H9 (cell line): Measurements from ENCODE around the gene ALG9. TPM values are rescaled to one million over a fixed set of nuclear protein-coding genes. Genes with fewer than 3 reads are reported as not detected.

Source experiments
- DNase-seq: peaks from one replicate; pipeline ENCODE4 v3.0.0-alpha.2; 2017
- H2AFZ ChIP-seq: one replicate; pipeline ENCODE4 v1.6.1; 2013; ENCODE audit warnings: mild to moderate bottlenecking, low read length, control low read depth, moderate library complexity
- H2AK5ac ChIP-seq: 2 replicates; pipeline ENCODE4 v1.6.1; 2013; ENCODE audit warnings: low read length, control low read depth, mixed read lengths; ENCODE audit not compliant: insufficient read length
- H2BK120ac ChIP-seq: one replicate; pipeline ENCODE4 v1.6.1; 2013; ENCODE audit warnings: low read depth, mild to moderate bottlenecking, low read length, control low read depth, inconsistent platforms; ENCODE audit not compliant: poor library complexity, severe bottlenecking
- H2BK12ac ChIP-seq: 2 replicates; pipeline ENCODE4 v1.6.1; 2013; ENCODE audit warnings: low read length, control low read depth, mixed read lengths, low read depth; ENCODE audit not compliant: insufficient read length
- H2BK15ac ChIP-seq: 2 replicates; pipeline ENCODE4 v1.6.1; 2013; ENCODE audit warnings: low read depth, low read length, control low read depth
- H2BK20ac ChIP-seq: one replicate; pipeline ENCODE4 v1.6.1; 2013; ENCODE audit warnings: low read depth, mild to moderate bottlenecking, low read length, control low read depth, inconsistent platforms; ENCODE audit not compliant: poor library complexity, severe bottlenecking
- H2BK5ac ChIP-seq: 2 replicates; pipeline ENCODE4 v1.6.1; 2013; ENCODE audit warnings: low read length, control low read depth, mixed read lengths; ENCODE audit not compliant: insufficient read length
- H3K14ac ChIP-seq: 2 replicates; pipeline ENCODE4 v1.6.1; 2013; ENCODE audit warnings: low read length, control low read depth; ENCODE audit not compliant: insufficient read depth
- H3K18ac ChIP-seq: 2 replicates; pipeline ENCODE4 v1.6.1; 2013; ENCODE audit warnings: low read depth, mild to moderate bottlenecking, mixed read lengths, low read length, control low read depth; ENCODE audit not compliant: insufficient read length
- H3K23ac ChIP-seq: 2 replicates; pipeline ENCODE4 v1.6.1; 2013; ENCODE audit warnings: low read length, control low read depth, mixed read lengths, low read depth; ENCODE audit not compliant: insufficient read length
- H3K23me2 ChIP-seq: 2 replicates; pipeline ENCODE4 v1.6.1; 2013; ENCODE audit warnings: low read depth, mild to moderate bottlenecking, mixed read lengths, low read length, control low read depth; ENCODE audit not compliant: insufficient read length, poor library complexity, severe bottlenecking
- H3K27ac ChIP-seq: 2 replicates; pipeline ENCODE4 v1.5.1; 2013; ENCODE audit warnings: low read length, control low read depth, mixed read lengths, low read depth; ENCODE audit not compliant: insufficient read length
- H3K27me3 ChIP-seq: 2 replicates; pipeline ENCODE4 v1.6.1; 2013; ENCODE audit warnings: low read length, control low read depth, inconsistent platforms; ENCODE audit not compliant: insufficient read depth
- H3K4ac ChIP-seq: 2 replicates; pipeline ENCODE4 v1.6.1; 2013; ENCODE audit warnings: low read depth, mild to moderate bottlenecking, control low read depth, inconsistent platforms, low read length, moderate library complexity
- H3K4me1 ChIP-seq: 2 replicates; pipeline ENCODE4 v1.6.1; 2013; ENCODE audit warnings: low read length, control low read depth, inconsistent platforms; ENCODE audit not compliant: insufficient read depth
- H3K4me2 ChIP-seq: 2 replicates; pipeline ENCODE4 v1.6.1; 2013; ENCODE audit warnings: low read length, control low read depth, mixed read lengths; ENCODE audit not compliant: insufficient read length, insufficient read depth
- H3K56ac ChIP-seq: 2 replicates; pipeline ENCODE4 v1.6.1; 2013; ENCODE audit warnings: low read depth, mild to moderate bottlenecking, mixed read lengths, low read length, control low read depth; ENCODE audit not compliant: insufficient read length
- H3K79me1 ChIP-seq: 2 replicates; pipeline ENCODE4 v1.6.1; 2013; ENCODE audit warnings: low read depth, mild to moderate bottlenecking, moderate library complexity, low read length, control low read depth, inconsistent platforms; ENCODE audit not compliant: insufficient read depth, poor library complexity, severe bottlenecking
- H3K79me2 ChIP-seq: 2 replicates; pipeline ENCODE4 v1.6.1; 2013; ENCODE audit warnings: low read length, control low read depth, inconsistent platforms; ENCODE audit not compliant: insufficient read depth
- H3K9ac ChIP-seq: 2 replicates; pipeline ENCODE4 v1.6.1; 2013; ENCODE audit warnings: low read length, control low read depth, mixed read lengths; ENCODE audit not compliant: insufficient read length; ENCODE audit errors: extremely low read depth
- H3K9me3 ChIP-seq: one replicate; pipeline ENCODE4 v1.6.1; 2013; ENCODE audit warnings: low read depth, low read length, inconsistent platforms; ENCODE audit not compliant: control insufficient read depth
- H3T11ph ChIP-seq: one replicate; pipeline ENCODE4 v1.6.1; 2013; ENCODE audit warnings: mild to moderate bottlenecking, low read length, control low read depth, inconsistent platforms
- H4K20me1 ChIP-seq: one replicate; pipeline ENCODE4 v1.6.1; 2013; ENCODE audit not compliant: control insufficient read depth, insufficient read length, insufficient read depth
- H4K5ac ChIP-seq: 2 replicates; pipeline ENCODE4 v1.6.1; 2013; ENCODE audit warnings: low read depth, mild to moderate bottlenecking, mixed read lengths, low read length, control low read depth; ENCODE audit not compliant: insufficient read length
- H4K8ac ChIP-seq: replicated peaks from 2 replicates; pipeline ENCODE4 v1.6.1; 2013; ENCODE audit warnings: low read length, control low read depth, mixed read lengths, low read depth; ENCODE audit not compliant: insufficient read length
- H4K91ac ChIP-seq: 2 replicates; pipeline ENCODE4 v1.6.1; 2013; ENCODE audit warnings: low read depth, mild to moderate bottlenecking, moderate library complexity, mixed read lengths, low read length, control low read depth; ENCODE audit not compliant: insufficient read length
- H3K27ac Mint-ChIP-seq, 3 experiments: 2 replicates in 2 of 3; 3 replicates in 1 of 3; pipeline ENCODE4 v1.8.0; 2020 to 2021; ENCODE audit warnings: mixed read lengths in 3 of 3, mild to moderate bottlenecking in 1 of 3, moderate library complexity in 1 of 3
- H3K27me3 Mint-ChIP-seq: 2 replicates; pipeline ENCODE4 v1.8.0; 2021; ENCODE audit warnings: low read depth, mild to moderate bottlenecking, moderate library complexity, mixed read lengths
- H3K36me3 Mint-ChIP-seq, 3 experiments: 2 replicates in 2 of 3; 3 replicates in 1 of 3; pipeline ENCODE4 v1.8.0; 2020 to 2021; ENCODE audit warnings: low read depth in 3 of 3, mixed read lengths in 3 of 3; ENCODE audit not compliant: insufficient read depth in 1 of 3
- H3K4me1 Mint-ChIP-seq, 2 experiments: 2 replicates each; pipeline ENCODE4 v1.8.0; 2020; ENCODE audit warnings: mixed read lengths in 2 of 2
- H3K4me3 Mint-ChIP-seq, 2 experiments: 2 replicates in 1 of 2; 3 replicates in 1 of 2; pipeline ENCODE4 v1.8.0; 2020 to 2021; ENCODE audit warnings: mild to moderate bottlenecking in 2 of 2, mixed read lengths in 2 of 2, moderate library complexity in 1 of 2
- H3K9me3 Mint-ChIP-seq, 2 experiments: 2 replicates in 1 of 2; 3 replicates in 1 of 2; pipeline ENCODE4 v1.8.0; 2020; ENCODE audit warnings: mild to moderate bottlenecking in 2 of 2, mixed read lengths in 2 of 2, moderate library complexity in 1 of 2
- WGBS: extraction: QIAGEN DNeasy Blood & Tissue Kit; methylation state at CpG from one replicate; pipeline ENCODE4 v1.1.7; 2013; ENCODE audit warnings: missing lambda C conversion rate, low lambda C conversion rate, mixed read lengths; ENCODE audit not compliant: insufficient read length; ENCODE audit errors: extremely low coverage; 5-methylcytosine and 5-hydroxymethylcytosine counted together
- total RNA-seq: library from RNA; stranded (reverse); gene quantifications from 2 replicates; pipeline ENCODE4 v1.2.1, GENCODE V29; 2021
- TF ChIP-seq, protein P1 (sequence below): fragments of 200-600 bp; sonication (generic); conservative IDR thresholded peaks from 3 replicates; pipeline ENCODE4 v1.8.0; 2021; ENCODE audit warnings: antibody characterized with exemption, mild to moderate bottlenecking

The ALG9 gene
- total RNA-seq, 1 experiment from 2014 or later: 26.0 TPM

DNA sequence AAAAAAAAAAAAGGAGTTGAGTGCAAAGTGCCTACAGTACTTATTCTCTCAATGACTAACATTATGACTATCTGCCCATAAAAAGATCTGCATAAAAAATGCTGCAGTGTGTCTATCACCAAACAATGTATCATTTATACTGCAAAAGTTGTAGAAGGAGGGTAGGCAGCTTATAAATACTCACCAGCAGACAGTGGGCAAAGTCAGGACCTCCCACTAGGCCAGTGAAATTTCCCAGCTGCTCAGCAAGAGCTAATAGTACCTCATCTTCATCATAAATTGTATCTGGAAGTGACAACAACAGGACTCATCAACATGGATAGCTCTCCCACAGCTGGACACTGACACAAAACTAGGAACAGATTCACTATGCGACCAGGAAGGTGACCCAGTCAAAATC, 106.8 kb downstream of the ALG9 start:
- no peaks in the 10 kb centered on the region for H4K20me1 ChIP-seq
- no peak overlapping the region for H2BK5ac ChIP-seq
- no peak overlapping the region for H2BK20ac ChIP-seq
- no peak for DNase-seq
- no peak overlapping the region for H2AFZ ChIP-seq
- H3K27ac ChIP-seq: no peak overlapping the region
- H3K4me2 ChIP-seq: peak overlapping the region; percentile 85
- Mint-ChIP-seq H3K9me3 (no peaks in the 10 kb centered on the region), H3K27me3 (no peaks in the 10 kb centered on the region), H3K4me1 (peaks cover 28 to 34% of the 10 kb centered on the region in 2 experiments), H3K27ac (no peak overlapping the region), H3K36me3 (peaks cover 26 to 50% (median 47%) of the 10 kb centered on the region in 3 experiments), H3K4me3 (peak overlapping the region; percentile 99 to 100)
- H4K91ac ChIP-seq: no peak overlapping the region
- no peak overlapping the region for H2BK120ac ChIP-seq
- peaks cover 6% of the 10 kb centered on the region for H3K79me1 ChIP-seq
- no peak overlapping the region for H4K5ac ChIP-seq
- H2BK15ac ChIP-seq: no peak overlapping the region
- H2AK5ac ChIP-seq: no peak overlapping the region
- no peaks in the 10 kb centered on the region for H3K4me1 ChIP-seq
- no CpG with 5 or more reads among the region's 1 CpG for WGBS
- no peaks in the 10 kb centered on the region for H3K27me3 ChIP-seq
- peaks cover 11% of the 10 kb centered on the region for H3K23me2 ChIP-seq
- no peak overlapping the region for H3K18ac ChIP-seq
- H3K4ac ChIP-seq: no peak overlapping the region
- no peak overlapping the region for H4K8ac ChIP-seq
- TF ChIP-seq, protein P1, sequence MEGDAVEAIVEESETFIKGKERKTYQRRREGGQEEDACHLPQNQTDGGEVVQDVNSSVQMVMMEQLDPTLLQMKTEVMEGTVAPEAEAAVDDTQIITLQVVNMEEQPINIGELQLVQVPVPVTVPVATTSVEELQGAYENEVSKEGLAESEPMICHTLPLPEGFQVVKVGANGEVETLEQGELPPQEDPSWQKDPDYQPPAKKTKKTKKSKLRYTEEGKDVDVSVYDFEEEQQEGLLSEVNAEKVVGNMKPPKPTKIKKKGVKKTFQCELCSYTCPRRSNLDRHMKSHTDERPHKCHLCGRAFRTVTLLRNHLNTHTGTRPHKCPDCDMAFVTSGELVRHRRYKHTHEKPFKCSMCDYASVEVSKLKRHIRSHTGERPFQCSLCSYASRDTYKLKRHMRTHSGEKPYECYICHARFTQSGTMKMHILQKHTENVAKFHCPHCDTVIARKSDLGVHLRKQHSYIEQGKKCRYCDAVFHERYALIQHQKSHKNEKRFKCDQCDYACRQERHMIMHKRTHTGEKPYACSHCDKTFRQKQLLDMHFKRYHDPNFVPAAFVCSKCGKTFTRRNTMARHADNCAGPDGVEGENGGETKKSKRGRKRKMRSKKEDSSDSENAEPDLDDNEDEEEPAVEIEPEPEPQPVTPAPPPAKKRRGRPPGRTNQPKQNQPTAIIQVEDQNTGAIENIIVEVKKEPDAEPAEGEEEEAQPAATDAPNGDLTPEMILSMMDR: no peak
- no peak overlapping the region for H2BK12ac ChIP-seq
- no peak overlapping the region for H3T11ph ChIP-seq
- 0 out of 2 replicates have a peak, but pooled peaks cover 5% of the 10 kb centered on the region for H3K79me2 ChIP-seq
- H3K14ac ChIP-seq: no peak overlapping the region
- H3K56ac ChIP-seq: no peak overlapping the region
- H3K9me3 ChIP-seq: no peaks in the 10 kb centered on the region
- peak overlapping the region; percentile 18 for H3K9ac ChIP-seq
- no peak overlapping the region for H3K23ac ChIP-seq
